MM.1S (cell line): ENCODE measurements around the gene PPP1R15B.

Experiments
- DNase-seq: peaks from one replicate; pipeline ENCODE4 v3.0.0-alpha.2; 2015
- H2AFZ ChIP-seq: fragments of 300-600 bp; sonication (generic); 2 replicates; pipeline ENCODE4 v1.6.0; 2016; ENCODE audit warnings: antibody characterized with exemption, low read length
- H3F3A ChIP-seq: fragments of 300-600 bp; sonication (generic); 2 replicates; pipeline ENCODE4 v1.6.1; 2016; ENCODE audit warnings: mild to moderate bottlenecking, antibody characterized with exemption, low read length, moderate library complexity, mixed read lengths; ENCODE audit not compliant: insufficient read depth
- H3K27ac ChIP-seq: fragments of 300-600 bp; sonication (generic); 2 replicates; pipeline ENCODE4 v1.5.1; 2016; ENCODE audit warnings: mild to moderate bottlenecking, low read length
- H3K27me3 ChIP-seq: fragments of 300-600 bp; sonication (generic); replicated peaks from 2 replicates; pipeline ENCODE4 v1.6.0; 2016; ENCODE audit warnings: low read length; ENCODE audit not compliant: insufficient read depth
- H3K36me3 ChIP-seq: fragments of 300-600 bp; sonication (generic); replicated peaks from 2 replicates; pipeline ENCODE4 v1.6.1; 2016; ENCODE audit warnings: mild to moderate bottlenecking, low read length, mixed read lengths; ENCODE audit not compliant: insufficient read depth
- H3K4me1 ChIP-seq: fragments of 300-600 bp; sonication (generic); 2 replicates; pipeline ENCODE4 v1.6.1; 2016; ENCODE audit warnings: low read length, mixed read lengths
- H3K4me2 ChIP-seq: fragments of 300-600 bp; sonication (generic); 2 replicates; pipeline ENCODE4 v1.6.0; 2016; ENCODE audit warnings: low read depth, low read length
- H3K4me3 ChIP-seq: fragments of 300-600 bp; sonication (generic); 2 replicates; pipeline ENCODE4 v1.5.1; 2016; ENCODE audit warnings: low read length, mixed read lengths
- H3K79me2 ChIP-seq: fragments of 300-600 bp; sonication (generic); 2 replicates; pipeline ENCODE4 v1.6.1; 2016; ENCODE audit warnings: mixed run types, low read length, mixed read lengths
- H3K9ac ChIP-seq: fragments of 300-600 bp; sonication (generic); 2 replicates; pipeline ENCODE4 v1.6.1; 2016; ENCODE audit warnings: low read length, mixed read lengths
- H3K9me2 ChIP-seq: fragments of 300-600 bp; sonication (generic); replicated peaks from 2 replicates; pipeline ENCODE4 v1.6.1; 2016; ENCODE audit warnings: mild to moderate bottlenecking, low read length, mixed read lengths; ENCODE audit not compliant: insufficient read depth
- H3K9me3 ChIP-seq: fragments of 300-600 bp; sonication (generic); replicated peaks from 2 replicates; pipeline ENCODE4 v1.6.1; 2016; ENCODE audit warnings: mild to moderate bottlenecking, low read length, mixed read lengths; ENCODE audit not compliant: insufficient read depth
- H4K20me1 ChIP-seq: fragments of 300-600 bp; sonication (generic); 2 replicates; pipeline ENCODE4 v1.6.1; 2016; ENCODE audit warnings: mild to moderate bottlenecking, low read length, moderate library complexity, mixed read lengths; ENCODE audit not compliant: insufficient read depth
- CTCF ChIP-seq: fragments of 300-600 bp; sonication (generic); IDR thresholded peaks from 2 replicates; pipeline ENCODE4 v1.5.1; 2016; ENCODE audit warnings: antibody characterized with exemption, low read length, mixed read lengths
- EZH2 ChIP-seq: fragments of 300-600 bp; sonication (generic); optimal IDR thresholded peaks from 2 replicates; pipeline ENCODE3; 2017; ENCODE audit warnings: low read depth, mild to moderate bottlenecking, antibody characterized with exemption, low read length, mixed read lengths
- EZH2phosphoT487 ChIP-seq: fragments of 300-600 bp; sonication (generic); IDR thresholded peaks from 2 replicates; pipeline ENCODE4 v1.6.1; 2018; ENCODE audit warnings: antibody characterized with exemption, low read length

PPP1R15B gene

GRCh38 chr1:204361341-204361771 is 50.3 kb downstream of the PPP1R15B start:
- H3K4me1 ChIP-seq = no peaks in the 10 kb centered on the region
- no peaks in the 10 kb centered on the region for H3K9me2 ChIP-seq
- no peaks in the 10 kb centered on the region for H4K20me1 ChIP-seq
- no peak for TF ChIP-seq EZH2phosphoT487
- TF ChIP-seq EZH2 = no peak
- no peak for TF ChIP-seq CTCF
- peaks cover 16% of the 10 kb centered on the region for H3K27me3 ChIP-seq
- H3K9me3 ChIP-seq = no peaks in the 10 kb centered on the region
- no peak overlapping the region for H2AFZ ChIP-seq
- no peak overlapping the region for H3K4me3 ChIP-seq
- H3K36me3 ChIP-seq = no peaks in the 10 kb centered on the region
- H3K27ac ChIP-seq = no peak overlapping the region
- H3F3A ChIP-seq = no peaks in the 10 kb centered on the region
- no peak for DNase-seq
- H3K4me2 ChIP-seq = no peak overlapping the region
- no peak overlapping the region for H3K9ac ChIP-seq
- no peaks in the 10 kb centered on the region for H3K79me2 ChIP-seq

GRCh38 chr1:204360314-204360713 is 51.3 kb downstream of the PPP1R15B start:
- Histone ChIP-seq H4K20me1 (no peaks in the 10 kb centered on the region), H3K4me2 (no peak overlapping the region), H3K27me3 (peaks cover 13% of the 10 kb centered on the region), H3K36me3 (no peaks in the 10 kb centered on the region), H3K4me3 (no peak overlapping the region), H3K79me2 (no peaks in the 10 kb centered on the region), H3K4me1 (no peaks in the 10 kb centered on the region), H3K27ac (no peak overlapping the region), H3F3A (no peaks in the 10 kb centered on the region), H3K9me3 (no peaks in the 10 kb centered on the region), H3K9me2 (no peaks in the 10 kb centered on the region), H2AFZ (no peak overlapping the region), H3K9ac (no peak overlapping the region)
- DNase-seq = no peak
- TF ChIP-seq EZH2 = no peak
- TF ChIP-seq CTCF = no peak
- TF ChIP-seq EZH2phosphoT487 = no peak

- Histone ChIP-seq H3F3A (no peaks in the 10 kb centered on the region), H3K79me2 (no peaks in the 10 kb centered on the region), H3K9me2 (no peaks in the 10 kb centered on the region), H3K4me1 (no peaks in the 10 kb centered on the region), H3K9me3 (no peaks in the 10 kb centered on the region), H3K27me3 (peaks cover 13% of the 10 kb centered on the region), H3K36me3 (no peaks in the 10 kb centered on the region), H3K4me2 (no peak within 1 kb of the TSS), H3K27ac (no peak within 1 kb of the TSS), H3K9ac (no peak within 1 kb of the TSS), H2AFZ (no peak within 1 kb of the TSS), H4K20me1 (no peaks in the 10 kb centered on the region), H3K4me3 (no peak within 1 kb of the TSS)
- TF ChIP-seq EZH2phosphoT487 = no peak
- TF ChIP-seq EZH2 = no peak
- peak; percentile 13 for TF ChIP-seq CTCF
- DNase-seq = no peak
These were observed 52.0 kb downstream of the PPP1R15B start, which contains the start of gene PLEKHA6 for GRCh38 chr1:204359474-204360255. TSS of gene PLEKHA6 (minus strand) at chr1:204359929. CDS start at chr1:204273727, 86,202 bp downstream.
